ENCODE measurements around the gene CEP350.

CEP350 gene

GRCh38 chr1:180053594-180054567 lies 99.3 kb downstream of the CEP350 start:
- no peak for DNase-seq (ENCODE audit: low spot score)

- DNase-seq (ENCODE audit: low spot score), result no peak
Measured at GRCh38 chr1:180057883-180058396, 103.3 kb downstream of the CEP350 start.

DNA sequence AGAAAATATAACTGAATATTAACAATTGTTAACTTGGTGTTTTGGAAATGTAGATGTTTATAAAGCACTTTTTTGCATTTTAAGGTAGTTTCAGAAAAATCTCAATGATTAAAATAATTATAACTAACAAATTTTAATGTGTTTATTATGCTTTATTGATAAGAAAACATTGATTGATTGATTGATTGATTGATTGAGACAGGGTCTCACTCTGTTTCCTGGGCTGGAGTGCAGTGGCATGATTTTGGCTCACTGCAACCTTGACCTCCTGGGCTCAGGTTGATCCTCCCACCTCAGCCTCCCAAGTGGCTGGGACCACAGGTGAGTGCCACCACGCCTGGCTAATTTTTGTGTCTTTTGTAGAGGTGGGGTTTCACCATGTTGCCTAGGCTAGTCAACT lies 106.4 kb downstream of the CEP350 start:
- DNase-seq (ENCODE audit: low spot score), result no peak

DNA sequence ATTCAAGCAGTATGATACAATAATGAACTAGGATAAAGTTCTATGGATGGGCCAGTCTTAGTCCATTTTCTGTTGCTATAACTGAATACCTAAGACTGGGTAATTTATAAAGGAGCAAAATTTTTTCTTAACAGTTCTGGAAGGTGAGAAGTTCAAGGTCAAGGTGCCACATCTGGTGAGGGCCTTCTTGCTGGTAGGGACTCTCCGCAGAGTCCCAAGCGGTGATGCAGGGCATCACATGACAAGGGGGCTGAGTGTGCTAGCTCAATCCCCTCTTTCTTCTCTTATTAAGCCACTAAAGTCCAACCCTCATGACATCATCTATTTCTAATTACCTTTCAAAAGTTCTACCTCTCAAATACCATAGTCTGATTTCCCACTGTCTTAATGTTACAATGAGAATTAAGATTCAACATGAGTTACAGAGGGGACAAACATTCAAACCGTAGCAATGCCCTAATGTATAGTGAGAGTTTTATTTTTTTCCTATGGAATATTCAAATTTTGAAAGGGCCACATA lies 107.9 kb downstream of the CEP350 start:
- no peak for DNase-seq (ENCODE audit: low spot score)

DNA sequence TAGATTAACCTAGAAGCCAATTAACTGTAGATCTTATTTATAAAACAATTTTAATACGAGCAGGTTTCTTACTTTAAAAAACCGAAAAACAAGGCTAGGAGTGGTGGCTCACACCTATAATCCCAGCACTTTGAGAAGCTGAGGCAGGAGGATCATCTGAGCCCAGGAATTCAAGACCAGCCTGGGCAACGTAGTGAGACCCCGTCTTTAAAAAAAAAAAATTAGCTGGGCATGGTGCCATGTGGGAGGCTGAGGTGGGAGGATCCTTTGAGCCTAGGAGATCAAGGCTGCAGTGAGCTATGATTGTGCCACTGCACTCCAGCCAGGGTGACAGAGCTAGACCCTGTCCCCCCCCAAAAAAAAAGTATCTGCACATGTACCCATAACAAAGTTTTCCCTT lies 110.8 kb downstream of the CEP350 start:
- DNase-seq (ENCODE audit: low spot score), result no peak

- DNase-seq (ENCODE audit: low spot score), result no peak
Measured at GRCh38 chr1:180066150-180066549, 111.5 kb downstream of the CEP350 start.

DNA sequence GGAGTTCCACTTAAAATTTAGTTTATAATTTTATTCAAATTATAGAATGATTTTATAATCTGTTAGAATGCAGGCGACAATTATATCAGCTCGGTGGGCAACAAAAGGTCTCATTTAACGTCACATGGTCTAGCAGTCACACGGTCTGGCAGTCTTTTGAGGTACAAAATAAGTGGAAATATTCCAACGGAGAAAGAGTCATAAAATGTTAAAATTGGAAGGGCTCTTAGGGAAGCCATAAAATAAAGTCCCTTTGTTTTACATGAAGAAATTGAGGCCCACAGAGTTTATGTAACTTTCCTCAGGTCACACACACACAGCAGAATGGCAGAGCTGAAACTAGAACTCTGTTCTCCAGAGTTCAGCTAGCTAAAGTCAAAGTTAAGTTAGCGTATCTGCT lies 115.7 kb downstream of the CEP350 start:
- DNase-seq (ENCODE audit: low spot score), result no peak

GRCh38 chr1:180071759-180072158 lies 117.1 kb downstream of the CEP350 start:
- no peak for DNase-seq (ENCODE audit: low spot score)

DNA sequence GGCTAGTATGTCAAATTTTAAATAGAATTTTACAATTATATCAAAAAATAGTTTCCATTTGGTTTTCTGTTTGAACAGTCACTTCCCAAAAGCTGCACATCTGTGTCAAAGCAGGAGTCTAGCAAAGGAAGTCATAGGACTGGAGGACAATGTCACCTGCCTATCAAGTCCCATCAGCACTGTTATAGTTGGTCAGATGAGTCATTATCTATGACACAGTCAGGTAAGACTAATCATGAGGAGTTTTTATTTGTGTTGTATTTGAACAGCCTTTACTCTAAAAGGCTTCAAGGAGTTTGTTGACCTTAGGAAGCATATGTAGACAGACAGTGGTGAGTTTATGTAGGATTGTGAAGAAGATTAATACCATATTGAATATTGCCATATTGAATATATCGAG lies 125.8 kb downstream of the CEP350 start:
- no peak for DNase-seq (ENCODE audit: low spot score)

DNA sequence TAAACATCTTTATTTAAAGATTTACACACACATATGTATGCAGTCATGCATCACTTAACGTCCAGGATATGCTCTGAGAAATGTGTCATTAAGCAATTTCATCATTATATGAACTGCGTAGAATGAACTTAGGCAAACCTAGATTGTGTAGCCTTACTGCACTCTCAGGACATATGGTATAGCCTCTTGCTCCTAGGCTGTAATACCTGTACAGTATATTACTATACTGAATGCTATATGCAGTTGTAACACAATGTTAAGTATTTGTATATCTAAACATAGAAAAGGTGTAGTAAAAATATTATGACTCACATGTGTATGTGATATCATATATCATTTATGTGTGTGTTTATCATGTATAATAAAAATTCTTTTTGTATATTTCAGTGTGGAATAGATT lies 126.9 kb downstream of the CEP350 start:
- no peak for DNase-seq (ENCODE audit: low spot score)

GRCh38 chr1:180083164-180083563 lies 128.6 kb downstream of the CEP350 start:
- no peak for DNase-seq (ENCODE audit: low spot score)

DNA sequence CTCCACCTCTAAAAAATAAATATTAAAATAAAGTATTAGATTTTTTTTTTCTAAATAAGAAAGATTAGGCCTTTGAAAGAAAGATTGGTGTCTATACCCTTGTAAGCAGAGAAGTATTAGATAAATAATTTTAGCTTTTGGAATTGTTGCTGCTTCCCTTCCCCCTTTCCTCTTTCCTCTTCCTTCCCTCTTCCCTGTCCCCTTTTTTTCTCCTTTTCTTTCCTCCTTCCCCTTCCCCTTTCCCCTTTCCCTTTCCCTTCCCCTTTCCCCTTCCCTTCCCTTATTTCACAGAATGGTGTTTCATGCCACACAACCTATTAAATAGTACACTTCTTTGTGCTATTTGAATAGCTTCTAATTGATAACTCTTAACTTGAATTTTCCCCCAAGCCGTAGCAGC lies 130.3 kb downstream of the CEP350 start:
- no peak for DNase-seq (ENCODE audit: low spot score)

DNA sequence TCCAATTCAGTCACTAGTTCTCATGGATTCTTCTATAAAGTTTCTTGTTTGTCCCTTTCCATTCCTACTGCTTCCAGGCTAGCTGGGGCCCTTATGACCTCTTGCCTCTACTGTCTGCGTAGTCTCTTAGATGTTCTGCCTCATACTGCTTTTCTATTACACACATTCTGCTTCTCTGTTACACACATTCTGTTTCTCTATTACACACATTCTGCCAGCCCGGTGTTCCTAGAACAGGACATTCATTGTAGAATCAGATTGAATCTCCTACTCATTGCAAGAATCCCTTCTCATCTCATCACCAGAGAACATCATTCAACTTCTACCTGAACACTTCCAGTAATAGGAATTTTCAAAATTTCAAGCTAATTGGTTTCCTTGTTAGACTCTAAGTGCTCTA lies 130.7 kb downstream of the CEP350 start:
- no peak for DNase-seq (ENCODE audit: low spot score)

- DNase-seq (ENCODE audit: low spot score), result no peak
Measured at GRCh38 chr1:180092931-180093650, 138.5 kb downstream of the CEP350 start.

DNA sequence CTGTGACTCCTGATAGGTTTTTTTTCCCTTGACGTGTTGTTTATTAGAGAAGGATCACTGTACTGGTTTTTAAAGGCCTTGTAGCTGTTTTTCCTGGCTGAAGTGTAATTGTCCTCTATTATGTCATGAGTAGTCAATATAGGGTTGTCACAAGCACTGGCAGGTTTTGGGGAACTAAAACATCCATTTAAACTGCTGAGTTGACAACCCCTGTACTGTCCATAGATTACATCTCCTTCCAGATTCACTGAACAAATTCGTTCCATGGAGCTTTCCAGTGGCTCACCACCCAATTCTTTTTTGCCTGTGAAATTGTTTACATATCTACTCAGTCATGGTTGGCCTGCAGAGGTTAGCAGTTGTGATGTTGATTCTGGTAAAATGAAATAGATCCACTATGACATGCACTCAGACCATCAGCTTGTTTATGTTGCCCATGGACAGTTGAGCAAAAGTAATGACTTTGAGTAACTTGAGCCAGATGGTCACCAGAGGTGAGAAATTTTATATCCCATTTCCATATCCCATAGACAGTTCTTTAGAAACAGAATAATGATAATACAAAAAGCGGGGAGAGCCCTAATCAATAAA lies 140.2 kb downstream of the CEP350 start:
- no peak for DNase-seq (ENCODE audit: low spot score)

DNA sequence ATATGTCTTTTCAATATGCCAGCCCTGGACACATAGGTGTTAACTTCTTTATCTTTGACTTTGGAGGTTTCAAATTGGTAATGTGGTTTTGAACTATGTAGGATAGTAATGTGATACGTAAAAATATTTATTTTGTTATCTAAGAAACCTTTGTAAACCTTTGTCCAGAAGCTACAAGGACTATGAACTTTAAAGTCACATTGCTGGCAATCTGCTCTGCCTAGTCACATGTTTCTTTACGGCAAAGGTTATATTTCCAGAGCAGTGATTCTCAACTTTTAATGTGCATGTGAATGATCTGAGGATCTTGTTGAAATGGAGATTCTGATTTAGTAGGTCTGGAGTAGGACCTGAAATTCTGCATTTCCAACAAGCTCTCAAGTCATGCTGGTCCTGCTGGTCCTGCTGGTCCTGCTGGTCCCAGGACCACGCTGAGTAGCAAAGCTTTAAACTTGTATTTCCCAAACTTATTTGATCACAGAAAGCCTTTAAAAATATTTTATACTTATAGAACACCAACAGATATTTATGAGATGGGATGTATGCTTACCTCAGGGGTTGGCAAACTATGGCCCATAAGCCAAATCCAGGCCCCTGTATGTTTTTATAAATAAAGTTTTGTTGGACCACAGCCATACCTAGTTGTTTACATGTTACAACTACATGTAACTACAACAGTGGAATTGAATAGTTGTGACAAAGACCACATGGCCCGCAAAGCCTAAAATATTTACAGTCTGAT lies 142.1 kb downstream of the CEP350 start:
- no peak for DNase-seq (ENCODE audit: low spot score)

DNA sequence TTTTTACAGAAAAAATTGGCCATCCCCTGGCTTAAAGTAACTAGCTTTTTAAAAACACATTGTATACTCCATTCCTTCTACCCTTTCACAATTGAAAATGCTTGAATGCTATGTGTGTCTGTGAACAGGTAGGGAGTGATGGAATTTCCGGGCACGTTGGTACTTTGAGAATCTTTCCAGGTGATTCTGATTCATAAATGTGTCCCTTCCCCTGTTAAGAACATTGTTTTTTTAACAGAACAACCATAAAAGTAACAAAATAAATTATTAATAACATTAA lies 142.7 kb downstream of the CEP350 start:
- no peak for DNase-seq (ENCODE audit: low spot score)

- DNase-seq (ENCODE audit: low spot score), result no peak
Measured at GRCh38 chr1:180101411-180101810, 146.8 kb downstream of the CEP350 start.

DNA sequence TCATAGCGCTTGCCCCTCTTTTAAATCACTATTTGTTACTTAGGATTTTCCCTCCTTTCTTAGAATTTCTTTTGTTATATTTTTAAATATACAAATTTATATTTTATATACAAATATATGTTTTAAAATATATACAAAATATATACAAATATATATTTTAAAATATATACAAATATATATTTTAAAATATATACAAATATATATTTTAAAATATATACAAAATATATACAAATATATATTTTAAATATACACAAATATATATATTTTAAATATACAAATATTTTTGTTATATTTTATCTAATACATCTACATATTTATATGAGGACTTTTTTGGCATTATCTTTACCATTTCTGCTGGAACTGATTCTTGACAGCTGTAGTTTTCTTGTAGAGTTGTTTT lies 149.2 kb downstream of the CEP350 start:
- DNase-seq (ENCODE audit: low spot score), result no peak

DNA sequence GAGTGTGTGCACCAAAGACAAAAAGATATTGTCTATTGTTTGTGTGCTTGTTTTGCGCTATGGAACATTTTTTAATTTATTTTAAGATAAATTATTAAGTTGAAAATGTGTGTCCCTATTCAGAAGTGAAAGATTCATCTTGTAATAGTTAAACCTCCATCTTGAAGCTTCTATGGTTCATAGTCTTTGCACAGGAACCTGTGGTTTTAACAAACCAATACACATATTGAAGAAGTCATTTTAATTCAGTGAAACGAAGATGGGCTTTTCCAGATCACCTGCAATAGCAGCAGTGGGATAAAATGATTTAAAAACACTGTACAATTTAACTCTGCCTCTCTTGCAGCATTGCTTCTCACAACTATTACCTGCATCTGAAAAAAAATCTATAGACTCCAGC lies 157.5 kb downstream of the CEP350 start:
- DNase-seq (ENCODE audit: low spot score), result no peak

DNA sequence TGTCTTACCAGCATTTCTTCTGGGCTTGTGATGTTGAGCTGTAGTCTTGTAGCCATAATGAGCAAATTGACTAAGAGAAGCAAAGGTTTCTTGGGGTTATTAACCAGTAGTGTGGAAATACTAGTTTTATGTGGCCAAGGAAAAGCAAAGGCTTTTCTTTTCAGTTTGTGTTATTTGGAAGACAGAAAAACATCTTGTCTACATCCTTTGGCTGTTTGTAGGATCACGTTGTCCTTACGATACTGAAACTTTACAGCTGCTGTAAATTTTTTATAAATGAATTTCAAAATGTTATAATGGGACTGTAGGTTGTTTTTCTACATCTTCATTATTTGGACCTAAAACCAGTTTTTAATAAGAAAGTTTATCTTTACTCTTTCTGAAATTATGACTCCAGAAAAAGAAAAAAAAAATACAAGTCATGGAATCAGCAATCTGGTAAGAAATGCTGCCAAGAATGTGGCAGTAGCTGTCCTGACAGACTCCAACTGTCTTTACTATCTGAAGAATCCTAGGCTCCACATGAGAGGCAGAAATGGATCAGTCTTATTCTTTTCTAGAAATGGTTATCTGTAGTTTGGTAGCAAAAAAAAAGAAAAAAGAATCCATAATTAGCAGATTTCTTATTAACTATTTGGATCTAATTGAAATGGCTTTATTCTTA lies 158.5 kb downstream of the CEP350 start:
- DNase-seq (ENCODE audit: low spot score), result no peak
